K562 (cell line): Measurements from ENCODE around the gene RHBDD1. TPM values are rescaled to one million over a fixed set of nuclear protein-coding genes. Genes with fewer than 3 reads are reported as not detected.

Source experiments
- ATAC-seq: fragments of 200-7000 bp; cut with Tn5 transposase; 3 replicates; pipeline ENCODE4 v1.9.1; 2020; ENCODE audit warnings: moderate library complexity
- BruUV-seq: library from RNA; stranded (reverse); fragments of 400-500 nt; replicated peaks from 2 replicates; lab custom pipeline; 2021; lab: Mats Ljungman, UMichigan
- CTCF ChIA-PET: fragments of 300-600 bp; formaldehyde crosslinking; extraction: SDS; loops from one replicate; lab custom pipeline; 2021; ENCODE audit warnings: low intra/inter-chr PET ratio; lab: Yijun Ruan, JAX
- POLR2A ChIA-PET: fragments of 300-600, 350-650 bp; sonication (Branson Sonifier 250); formaldehyde crosslinking; extraction: SDS; loops from one replicate; lab custom pipeline; 2021; ENCODE audit warnings: antibody characterized with exemption, inconsistent platforms; lab: Yijun Ruan, JAX
- DNase-seq, 4 experiments: peaks; one replicate each; pipeline versions ENCODE4 v3.0.0 to v3.0.0-alpha.2; 2011 to 2018; ENCODE audit warnings: low spot score in 3 of 4, mixed read lengths in 3 of 4; ENCODE audit errors: extremely low read depth in 1 of 4
- FAIRE-seq: peaks from 2 replicates; lab custom pipeline; 2011; peaks lifted over from hg19 to GRCh38; lab: Jason Lieb, UNC
- H2AFZ ChIP-seq: 2 replicates; pipeline ENCODE4 v1.6.0; 2011; ENCODE audit warnings: low read depth, low read length, control low read depth, inconsistent platforms
- H3K27ac ChIP-seq: fragments of 200-600 bp; 3 replicates; pipeline ENCODE4 v1.8.0; 2011; ENCODE audit warnings: low read depth, mild to moderate bottlenecking, control low read depth, inconsistent platforms, low read length, moderate library complexity, mixed read lengths; ENCODE audit errors: extremely low read depth
- H3K27me3 ChIP-seq, 2 experiments: fragments of 300-600 bp in 1 of 2; 2 replicates in 1 of 2; 3 replicates in 1 of 2; pipeline versions ENCODE4 v1.6.0 to v1.8.0; 2011; ENCODE audit warnings: inconsistent platforms in 2 of 2, low read length in 2 of 2, mild to moderate bottlenecking in 1 of 2, mixed read lengths in 1 of 2, moderate library complexity in 1 of 2; ENCODE audit not compliant: control insufficient read depth in 2 of 2, insufficient read depth in 2 of 2
- H3K36me3 ChIP-seq: fragments of 300-600 bp; 3 replicates; pipeline ENCODE4 v1.8.0; 2011; ENCODE audit warnings: mild to moderate bottlenecking, low read length, inconsistent platforms; ENCODE audit not compliant: control insufficient read depth, insufficient read depth
- H3K4me1 ChIP-seq, 2 experiments: fragments of 200-600 bp in 1 of 2; replicated peaks in 1 of 2; 2 replicates in 1 of 2; 3 replicates in 1 of 2; pipeline versions ENCODE4 v1.5.1 to v1.8.0; 2011; ENCODE audit warnings: inconsistent platforms in 2 of 2, low read length in 2 of 2, mild to moderate bottlenecking in 1 of 2, mixed read lengths in 1 of 2, moderate library complexity in 1 of 2; ENCODE audit not compliant: control insufficient read depth in 2 of 2, insufficient read depth in 2 of 2
- H3K4me2 ChIP-seq: 2 replicates; pipeline ENCODE4 v1.6.1; 2011; ENCODE audit warnings: low read length, control low read depth, inconsistent platforms, mixed read lengths; ENCODE audit not compliant: insufficient read depth
- H3K4me3 ChIP-seq: fragments of 200-600 bp; sonication (generic), shearing (Covaris generic); 2 replicates; pipeline ENCODE4 v1.5.1; 2016; ENCODE audit warnings: control low read depth, inconsistent platforms
- H3K79me2 ChIP-seq: fragments of 200-600 bp; 3 replicates; pipeline ENCODE4 v1.8.0; 2011; ENCODE audit warnings: low read length, inconsistent platforms; ENCODE audit not compliant: control insufficient read depth, insufficient read depth
- H3K9ac ChIP-seq, 2 experiments: 2 replicates each; pipeline versions ENCODE4 v1.6.0 to v1.6.1; 2011; ENCODE audit warnings: low read depth in 2 of 2, low read length in 2 of 2, control low read depth in 1 of 2, inconsistent platforms in 1 of 2, mild to moderate bottlenecking in 1 of 2, mixed read lengths in 1 of 2; ENCODE audit not compliant: insufficient read depth in 1 of 2
- H3K9me1 ChIP-seq: one replicate; pipeline ENCODE4 v1.6.0; 2011; ENCODE audit warnings: inconsistent platforms, mild to moderate bottlenecking, low read length, moderate library complexity; ENCODE audit not compliant: control insufficient read depth, insufficient read depth
- H3K9me3 ChIP-seq: replicated peaks from 2 replicates; pipeline ENCODE4 v1.5.1; 2011; ENCODE audit warnings: low read depth, low read length, inconsistent platforms; ENCODE audit not compliant: control insufficient read depth, insufficient read depth
- H4K20me1 ChIP-seq: replicated peaks from 2 replicates; pipeline ENCODE4 v1.6.1; 2011; ENCODE audit warnings: low read length, inconsistent platforms, mixed read lengths; ENCODE audit not compliant: control insufficient read depth, insufficient read depth
- CHD1 ChIP-seq: fragments of 200-600 bp; sonication (generic); IDR thresholded peaks from one replicate; pipeline ENCODE4 v1.6.1; 2012; ENCODE audit warnings: mild to moderate bottlenecking, moderate library complexity, low read length, inconsistent platforms
- GTF2A2 ChIP-seq: IDR thresholded peaks from 2 replicates; pipeline ENCODE4 v1.6.1; 2016; ENCODE audit warnings: mild to moderate bottlenecking, missing genetic modification characterization, missing compliant biosample characterization
- MXI1 ChIP-seq: IDR thresholded peaks from 2 replicates; pipeline ENCODE4 v1.6.1; 2011; ENCODE audit warnings: low read depth, mild to moderate bottlenecking, improper control_type of control experiment, low read length
- UBTF ChIP-seq, 2 experiments: IDR thresholded peaks; 2 replicates each; pipeline ENCODE4 v1.6.1; 2012; ENCODE audit warnings: improper control_type of control experiment in 2 of 2, low read depth in 2 of 2, low read length in 2 of 2, borderline replicate concordance in 1 of 2
- WGBS: fragments of 100-300 bp; shearing (Covaris generic); methylation state at CpG from one replicate; pipeline ENCODE4 v1.1.6; 2016; ENCODE audit warnings: low coverage, mixed read lengths; ENCODE audit not compliant: insufficient coverage; ENCODE audit errors: missing lambda C conversion rate; 5-methylcytosine and 5-hydroxymethylcytosine counted together
- in situ Hi-C: fragments of 300-500 bp; cut with MboI; formaldehyde crosslinking; loops from 4 replicates; pipeline ENCODE4 v1.15.0; 2018; ENCODE audit warnings: inconsistent platforms, mixed read lengths
- intact Hi-C: fragments of 100-400 bp; cut with micrococcal nuclease; formaldehyde crosslinking; loops from 2 replicates; pipeline ENCODE4 v1.14.2; 2022
- polyA plus RNA-seq, 8 experiments: library from polyadenylated mRNA; depleted of rRNA in 4 of 8; stranded (reverse) in 5 of 8; unstranded in 3 of 8; fragments of >200 nt; fragmentation: Nextera tagmentation in 2 of 8; fragmentation: Illumina TruSeq in 1 of 8; extraction: Ambion mirVana in 2 of 8; extraction: Trizol in 1 of 8; gene quantifications; 2 replicates each; pipeline versions ENCODE4 v1.2.1 to v1.2.3, GENCODE V29; 2011 to 2014; ENCODE audit warnings: inconsistent platforms in 1 of 8, missing spikeins in 1 of 8
- total RNA-seq, 7 experiments: library from RNA; depleted of rRNA in 6 of 7; stranded (reverse); fragments of >200 nt in 6 of 7; fragmentation: Illumina TruSeq in 2 of 7; extraction: Trizol in 2 of 7; gene quantifications; 2 replicates each; pipeline versions ENCODE4 v1.2.1 to v1.2.3, GENCODE V29; 2011 to 2021; ENCODE audit warnings: low replicate concordance in 1 of 7

Gene RHBDD1
- total and polyA plus RNA-seq, 9 of the 15 experiments (the other 6 are each of a cell fraction or from before 2014, with no cell fraction given), result 4.8 to 34.8 (median 15.6) TPM

GRCh38 chr2:226993171-226993570 lies 157.3 kb downstream of the RHBDD1 start:
- CTCF ChIA-PET, result no interaction called here
- Histone ChIP-seq H3K9me1 (no peaks in the 10 kb centered on the region), H3K27me3 (no peaks in the 10 kb centered on the region), H4K20me1 (no peaks in the 10 kb centered on the region), H3K4me1 (no peaks in the 10 kb centered on the region), H3K4me3 (no peak overlapping the region), H3K9ac (no peak overlapping the region), H3K79me2 (no peaks in the 10 kb centered on the region), H3K4me2 (no peak overlapping the region), H2AFZ (no peak overlapping the region), H3K9me3 (no peaks in the 10 kb centered on the region), H3K36me3 (peaks cover 10% of the 10 kb centered on the region; the same call in 1 of the 3 replicates), H3K27ac (no peak overlapping the region)
- TF ChIP-seq GTF2A2 (tag) (no peak), CHD1 (no peak), MXI1 (no peak), UBTF (IDR thresholded peaks at IDR 0.05; ENCODE audit: borderline replicate concordance in 1 of 2, low read depth in 2 of 2, low read length in 2 of 2) (no peak)
- ATAC-seq, result no peak
- intact Hi-C loops, result no loop called here
- POLR2A ChIA-PET, result no interaction called here
- in situ Hi-C loops, result no loop called here
- BruUV-seq, result no TSS peak
- DNase-seq, result no peak
- FAIRE-seq, result no peak
- WGBS, result 60% methylated on average over 4 of the region's 4 CpGs
